HG03196 (cell line): ENCODE results near the gene WFDC1.

Source experiments
- ATAC-seq: cut with Tn5 transposase; IDR thresholded peaks from one replicate; pipeline ENCODE4 v1.9.1; 2021; ENCODE audit not compliant: unreplicated experiment

WFDC1 gene

GRCh38 chr16:84299734-84300440, 5.2 kb downstream of the WFDC1 start:
- no peak for ATAC-seq

DNA sequence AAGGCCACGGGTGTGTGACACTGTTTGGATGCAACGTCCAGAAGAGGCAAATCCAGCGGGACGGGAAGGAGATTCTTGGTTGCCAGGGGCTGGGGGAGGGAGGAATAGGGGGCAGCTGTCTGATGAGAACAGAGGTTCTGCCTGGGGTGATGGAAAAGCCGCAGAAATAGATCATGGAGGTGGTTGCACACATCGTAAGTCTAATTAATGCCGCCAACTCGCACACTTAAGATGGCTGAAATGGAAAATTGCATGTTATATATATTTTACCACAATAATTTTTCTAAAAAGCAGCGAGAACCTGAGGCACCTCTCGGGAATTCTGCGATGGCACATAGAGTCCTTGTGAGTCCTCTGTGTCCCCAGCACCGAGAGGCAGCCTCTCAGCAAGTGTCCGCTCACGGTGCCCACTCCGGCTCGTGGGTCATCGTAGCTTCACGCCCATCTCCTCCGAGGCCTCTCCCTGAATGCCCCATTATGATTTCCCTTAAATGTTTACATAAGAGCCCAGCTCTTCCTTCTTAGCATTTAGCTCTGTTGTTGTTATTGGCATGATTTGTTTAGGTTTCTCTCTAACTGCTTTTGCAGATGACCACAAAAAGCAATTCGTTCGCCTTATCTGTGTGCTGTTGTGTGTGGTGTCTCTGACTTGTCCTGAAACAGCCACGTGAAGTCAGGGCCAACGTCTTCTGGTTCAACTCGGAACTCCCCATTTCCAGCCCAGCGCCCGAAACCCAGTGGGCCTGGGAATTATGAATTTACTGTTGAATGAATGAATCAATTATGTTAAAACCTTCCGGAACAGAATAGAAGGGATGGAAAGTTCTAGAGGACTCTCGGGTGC, 7.7 kb downstream of the WFDC1 start:
- ATAC-seq, result no peak

GRCh38 chr16:84303023-84303422, 8.3 kb downstream of the WFDC1 start:
- ATAC-seq, result no peak

- no peak for ATAC-seq
Observed at GRCh38 chr16:84303516-84303915, 8.8 kb downstream of the WFDC1 start.

- no peak for ATAC-seq
Observed at GRCh38 chr16:84306564-84306963, 11.9 kb downstream of the WFDC1 start.

- no peak for ATAC-seq
Observed at GRCh38 chr16:84307209-84307954, 12.7 kb downstream of the WFDC1 start.

GRCh38 chr16:84308120-84308519, 13.4 kb downstream of the WFDC1 start:
- ATAC-seq, result no peak

- no peak for ATAC-seq
Observed at GRCh38 chr16:84310642-84311041, 16.0 kb downstream of the WFDC1 start.

- ATAC-seq, result no peak
Observed at GRCh38 chr16:84312783-84313382, 18.2 kb downstream of the WFDC1 start.

DNA sequence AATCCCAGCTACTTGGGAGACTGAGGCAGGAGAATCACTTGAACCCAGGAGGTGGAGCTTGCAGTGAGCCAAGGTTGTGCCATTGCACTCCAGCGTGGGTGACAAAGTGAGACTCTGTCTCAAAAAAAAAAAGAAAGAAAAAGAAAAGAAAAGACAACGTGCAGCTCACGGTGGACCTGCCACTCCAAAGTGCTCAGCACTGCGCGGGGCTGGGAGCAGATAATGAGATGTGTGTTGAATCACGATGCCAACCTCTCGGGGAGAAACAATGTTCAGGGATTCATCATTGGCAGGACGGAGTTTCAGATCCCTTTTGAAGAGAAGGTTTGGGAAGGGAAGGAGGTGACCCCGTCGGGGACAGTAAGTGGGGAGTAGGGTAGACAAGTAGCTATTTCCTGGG, 19.2 kb downstream of the WFDC1 start:
- ATAC-seq, result no peak

DNA sequence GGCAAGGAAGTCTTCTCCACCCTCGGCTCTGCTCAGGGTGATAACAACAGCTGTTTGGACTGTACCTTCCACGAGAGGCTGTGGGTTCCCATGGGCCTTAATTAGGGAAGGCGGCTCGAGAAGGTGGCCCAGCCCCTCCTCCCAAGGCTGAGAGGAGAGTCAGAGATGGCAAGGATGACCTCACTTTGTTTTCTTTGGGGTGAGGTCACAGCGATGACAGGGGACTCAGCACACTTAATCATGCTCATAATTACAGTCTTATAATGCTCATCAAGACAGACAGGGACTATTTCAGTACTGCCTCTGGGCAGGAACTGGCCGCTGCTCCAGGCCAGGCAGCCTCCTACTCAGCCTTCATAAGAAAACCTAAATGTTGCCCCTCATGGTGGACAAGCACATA, 19.7 kb downstream of the WFDC1 start:
- no peak for ATAC-seq

DNA sequence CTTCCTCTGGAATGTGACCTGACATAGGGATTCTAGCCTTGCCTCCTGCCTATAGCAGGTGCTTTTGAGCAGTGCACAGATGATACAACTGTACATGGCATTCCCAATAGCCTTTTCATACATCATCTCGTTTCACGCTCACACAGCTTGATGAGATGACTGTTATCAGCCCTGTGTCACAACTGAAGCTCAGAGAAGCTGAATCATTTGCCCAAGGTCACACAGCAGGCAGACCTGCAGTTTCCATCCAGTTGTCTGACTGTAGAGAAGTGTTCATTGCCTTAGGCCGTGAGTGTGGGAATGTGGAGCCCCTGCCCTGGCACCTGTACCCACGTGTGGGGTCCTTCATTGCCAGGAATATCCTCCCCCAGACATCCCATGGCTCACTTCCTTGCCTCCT, 20.1 kb downstream of the WFDC1 start:
- ATAC-seq, result no peak

- ATAC-seq, result no peak
Observed at GRCh38 chr16:84315422-84315821, 20.7 kb downstream of the WFDC1 start.

GRCh38 chr16:84318091-84318975, 23.7 kb downstream of the WFDC1 start:
- no peak for ATAC-seq

GRCh38 chr16:84319146-84319760, 24.6 kb downstream of the WFDC1 start:
- ATAC-seq, result no peak

DNA sequence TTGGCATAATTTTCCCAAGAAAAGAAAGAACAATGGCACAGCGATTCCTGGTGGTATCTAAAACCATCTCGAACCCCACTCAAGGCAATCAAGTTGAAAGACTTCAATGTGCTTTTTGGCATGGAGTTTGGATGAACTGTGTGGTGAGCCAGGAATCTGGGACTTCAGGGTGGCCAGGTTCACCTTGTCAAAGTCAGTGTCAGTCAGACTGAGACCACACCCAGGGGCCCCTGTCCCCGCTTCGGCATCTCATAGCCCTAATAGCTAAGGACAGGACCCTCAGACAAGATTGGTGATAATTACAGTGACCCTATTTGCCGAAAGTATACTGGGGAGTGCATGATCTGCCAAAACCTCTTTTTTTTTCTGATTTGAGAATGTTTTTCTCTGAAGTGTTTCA, 25.8 kb downstream of the WFDC1 start:
- no peak for ATAC-seq

- ATAC-seq, result no peak
Observed at GRCh38 chr16:84321932-84322331, 27.3 kb downstream of the WFDC1 start.

DNA sequence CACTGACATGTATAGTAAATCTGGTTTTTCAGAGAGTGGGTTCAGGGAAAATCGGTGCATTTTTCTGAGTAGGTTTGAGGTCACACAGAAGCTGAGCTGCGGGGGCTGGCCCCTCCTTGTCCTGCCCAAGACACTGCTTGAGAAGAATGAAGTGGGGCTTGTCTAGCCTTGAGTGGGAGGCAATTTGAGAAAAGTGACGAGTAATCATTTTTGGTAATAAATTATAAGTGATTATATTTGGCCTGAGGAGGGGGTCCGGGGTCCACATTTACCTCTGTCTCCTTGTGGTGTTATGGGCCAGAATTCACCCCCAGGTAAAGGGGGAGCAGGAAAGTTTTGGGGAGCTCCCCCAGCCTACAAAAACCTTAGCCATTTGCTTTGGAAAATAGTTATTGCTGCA, 28.1 kb downstream of the WFDC1 start:
- ATAC-seq, result no peak

DNA sequence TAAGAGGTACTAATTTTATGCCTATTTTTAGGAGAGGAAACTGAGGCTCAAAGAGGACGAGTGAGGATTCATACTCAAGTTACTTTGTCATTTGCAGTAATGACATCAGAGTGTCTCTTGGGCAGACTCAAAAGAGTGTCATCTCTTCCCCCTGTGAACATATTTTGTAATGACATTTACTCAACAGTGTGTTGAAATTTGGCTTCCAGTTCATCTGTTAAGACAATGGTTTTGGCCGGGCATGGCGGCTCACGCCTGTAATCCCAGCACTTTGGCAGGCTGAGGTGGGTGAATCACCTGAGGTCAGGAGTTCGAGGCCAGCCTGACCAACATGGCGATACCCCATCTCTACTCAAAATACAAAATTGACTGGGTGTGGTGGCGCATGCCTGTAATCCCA, 28.9 kb downstream of the WFDC1 start:
- no peak for ATAC-seq
